GM19467 (cell line): ENCODE results near the gene APOBEC2.

ENCODE experiments used
- ATAC-seq: cut with Tn5 transposase; IDR thresholded peaks from one replicate; pipeline ENCODE4 v1.9.1; 2021; ENCODE audit warnings: mild to moderate bottlenecking, moderate library complexity; ENCODE audit not compliant: unreplicated experiment

The APOBEC2 gene

GRCh38 chr6:41037107-41037900 lies 15.7 kb upstream of the APOBEC2 start:
- ATAC-seq, result no peak

- ATAC-seq, result no peak
Observed at GRCh38 chr6:41038205-41038604, 14.8 kb upstream of the APOBEC2 start.

GRCh38 chr6:41039060-41039998 lies 13.7 kb upstream of the APOBEC2 start, which contains the start of gene UNC5CL:
TSS of gene UNC5CL (minus strand) at chr6:41039221. CDS start at chr6:41035074, 4,147 bp downstream.
- no peak for ATAC-seq

- ATAC-seq, result no peak
Observed at GRCh38 chr6:41040101-41040939, 12.7 kb upstream of the APOBEC2 start.

GRCh38 chr6:41040940-41041536 lies 12.0 kb upstream of the APOBEC2 start:
- ATAC-seq, result no peak

- ATAC-seq, result no peak
Observed at GRCh38 chr6:41042226-41043055, 10.6 kb upstream of the APOBEC2 start, which contains the start of gene TSPO2. TSS of gene TSPO2 (plus strand) at chr6:41042467. CDS start at chr6:41042986, 519 bp downstream.

GRCh38 chr6:41043151-41043550 lies 9.9 kb upstream of the APOBEC2 start:
- no peak for ATAC-seq

GRCh38 chr6:41045664-41046063 lies 7.3 kb upstream of the APOBEC2 start:
- no peak for ATAC-seq

- no peak for ATAC-seq
Observed at GRCh38 chr6:41046084-41046483, 6.9 kb upstream of the APOBEC2 start.

GRCh38 chr6:41047306-41047705 lies 5.7 kb upstream of the APOBEC2 start:
- no peak for ATAC-seq

GRCh38 chr6:41047745-41048732 lies 5.0 kb upstream of the APOBEC2 start:
- ATAC-seq, result no peak

- ATAC-seq, result no peak
Observed at GRCh38 chr6:41049521-41049920, 3.5 kb upstream of the APOBEC2 start.

GRCh38 chr6:41049955-41050354 lies 3.0 kb upstream of the APOBEC2 start:
- no peak for ATAC-seq

- ATAC-seq, result no peak
Observed at GRCh38 chr6:41050536-41050935, 2.5 kb upstream of the APOBEC2 start.

- ATAC-seq, result no peak
Observed at GRCh38 chr6:41051873-41052272, 1.1 kb upstream of the APOBEC2 start.

GRCh38 chr6:41054511-41054910 lies 1.5 kb downstream of the APOBEC2 start:
- ATAC-seq, result no peak

GRCh38 chr6:41055149-41055548 lies 2.1 kb downstream of the APOBEC2 start:
- no peak for ATAC-seq

- no peak for ATAC-seq
Observed at GRCh38 chr6:41056768-41057490, 3.9 kb downstream of the APOBEC2 start.
